ENCODE measurements around the gene NUP42. TPM values are rescaled to one million over a fixed set of nuclear protein-coding genes. Genes with fewer than 3 reads are reported as not detected.

Gene NUP42
- total and polyA plus RNA-seq, 9 of the 15 experiments (the other 6 are each of a cell fraction or from before 2014, with no cell fraction given), result 41.8 to 86.4 (median 71.2) TPM

DNA sequence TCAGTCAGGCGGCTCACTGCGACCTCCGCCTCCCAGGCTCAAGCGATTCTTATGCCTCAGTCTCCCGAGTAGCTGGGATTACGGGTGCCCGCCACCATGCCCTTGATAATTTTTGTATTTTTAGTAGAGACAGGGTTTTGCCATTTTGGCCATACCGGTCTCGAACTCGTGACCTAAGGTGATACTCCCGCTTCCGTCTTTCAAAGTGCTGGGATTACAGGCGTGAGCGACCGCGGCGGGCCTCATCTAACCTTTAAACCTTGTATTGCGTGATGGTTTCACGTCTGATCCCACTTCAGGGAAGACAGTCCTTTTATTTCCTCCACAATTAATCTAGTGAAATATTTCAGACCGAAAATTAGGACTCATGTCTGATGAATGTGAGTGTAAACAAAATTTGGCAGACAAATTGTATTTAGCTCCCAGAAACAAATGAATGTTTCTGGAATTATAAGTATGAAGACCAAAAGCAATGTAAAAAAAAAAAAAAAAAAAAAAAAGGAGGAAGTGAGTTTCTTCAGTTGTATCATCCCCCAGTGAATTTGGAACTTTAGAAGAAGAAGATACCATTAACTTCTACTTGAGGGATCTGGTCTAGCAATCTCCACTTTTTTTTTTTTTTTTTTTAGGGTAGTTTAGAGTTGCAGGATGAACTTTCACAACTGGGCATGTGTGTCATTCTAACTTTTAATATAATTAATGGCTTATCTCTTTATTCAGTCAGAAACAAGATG lies 1.6 kb downstream of the NUP42 start (continued):
- TF ChIP-seq, protein P1, sequence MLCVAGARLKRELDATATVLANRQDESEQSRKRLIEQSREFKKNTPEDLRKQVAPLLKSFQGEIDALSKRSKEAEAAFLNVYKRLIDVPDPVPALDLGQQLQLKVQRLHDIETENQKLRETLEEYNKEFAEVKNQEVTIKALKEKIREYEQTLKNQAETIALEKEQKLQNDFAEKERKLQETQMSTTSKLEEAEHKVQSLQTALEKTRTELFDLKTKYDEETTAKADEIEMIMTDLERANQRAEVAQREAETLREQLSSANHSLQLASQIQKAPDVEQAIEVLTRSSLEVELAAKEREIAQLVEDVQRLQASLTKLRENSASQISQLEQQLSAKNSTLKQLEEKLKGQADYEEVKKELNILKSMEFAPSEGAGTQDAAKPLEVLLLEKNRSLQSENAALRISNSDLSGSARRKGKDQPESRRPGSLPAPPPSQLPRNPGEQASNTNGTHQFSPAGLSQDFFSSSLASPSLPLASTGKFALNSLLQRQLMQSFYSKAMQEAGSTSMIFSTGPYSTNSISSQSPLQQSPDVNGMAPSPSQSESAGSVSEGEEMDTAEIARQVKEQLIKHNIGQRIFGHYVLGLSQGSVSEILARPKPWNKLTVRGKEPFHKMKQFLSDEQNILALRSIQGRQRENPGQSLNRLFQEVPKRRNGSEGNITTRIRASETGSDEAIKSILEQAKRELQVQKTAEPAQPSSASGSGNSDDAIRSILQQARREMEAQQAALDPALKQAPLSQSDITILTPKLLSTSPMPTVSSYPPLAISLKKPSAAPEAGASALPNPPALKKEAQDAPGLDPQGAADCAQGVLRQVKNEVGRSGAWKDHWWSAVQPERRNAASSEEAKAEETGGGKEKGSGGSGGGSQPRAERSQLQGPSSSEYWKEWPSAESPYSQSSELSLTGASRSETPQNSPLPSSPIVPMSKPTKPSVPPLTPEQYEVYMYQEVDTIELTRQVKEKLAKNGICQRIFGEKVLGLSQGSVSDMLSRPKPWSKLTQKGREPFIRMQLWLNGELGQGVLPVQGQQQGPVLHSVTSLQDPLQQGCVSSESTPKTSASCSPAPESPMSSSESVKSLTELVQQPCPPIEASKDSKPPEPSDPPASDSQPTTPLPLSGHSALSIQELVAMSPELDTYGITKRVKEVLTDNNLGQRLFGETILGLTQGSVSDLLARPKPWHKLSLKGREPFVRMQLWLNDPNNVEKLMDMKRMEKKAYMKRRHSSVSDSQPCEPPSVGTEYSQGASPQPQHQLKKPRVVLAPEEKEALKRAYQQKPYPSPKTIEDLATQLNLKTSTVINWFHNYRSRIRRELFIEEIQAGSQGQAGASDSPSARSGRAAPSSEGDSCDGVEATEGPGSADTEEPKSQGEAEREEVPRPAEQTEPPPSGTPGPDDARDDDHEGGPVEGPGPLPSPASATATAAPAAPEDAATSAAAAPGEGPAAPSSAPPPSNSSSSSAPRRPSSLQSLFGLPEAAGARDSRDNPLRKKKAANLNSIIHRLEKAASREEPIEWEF (CRISPR knock-in tag; IDR thresholded peaks at IDR 0.05), result no peak
- TF ChIP-seq BRF1 (IDR thresholded peaks at IDR 0.05; ENCODE audit: borderline replicate concordance, extremely low read depth, insufficient read length), result no peak
- TF ChIP-seq, protein P2, sequence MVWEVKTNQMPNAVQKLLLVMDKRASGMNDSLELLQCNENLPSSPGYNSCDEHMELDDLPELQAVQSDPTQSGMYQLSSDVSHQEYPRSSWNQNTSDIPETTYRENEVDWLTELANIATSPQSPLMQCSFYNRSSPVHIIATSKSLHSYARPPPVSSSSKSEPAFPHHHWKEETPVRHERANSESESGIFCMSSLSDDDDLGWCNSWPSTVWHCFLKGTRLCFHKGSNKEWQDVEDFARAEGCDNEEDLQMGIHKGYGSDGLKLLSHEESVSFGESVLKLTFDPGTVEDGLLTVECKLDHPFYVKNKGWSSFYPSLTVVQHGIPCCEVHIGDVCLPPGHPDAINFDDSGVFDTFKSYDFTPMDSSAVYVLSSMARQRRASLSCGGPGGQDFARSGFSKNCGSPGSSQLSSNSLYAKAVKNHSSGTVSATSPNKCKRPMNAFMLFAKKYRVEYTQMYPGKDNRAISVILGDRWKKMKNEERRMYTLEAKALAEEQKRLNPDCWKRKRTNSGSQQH (CRISPR knock-in tag; IDR thresholded peaks at IDR 0.05), result no peak
- no peak for TF ChIP-seq CHD2 (IDR thresholded peaks at IDR 0.05; ENCODE audit: low read depth, low read length)
- TF ChIP-seq, protein P3, sequence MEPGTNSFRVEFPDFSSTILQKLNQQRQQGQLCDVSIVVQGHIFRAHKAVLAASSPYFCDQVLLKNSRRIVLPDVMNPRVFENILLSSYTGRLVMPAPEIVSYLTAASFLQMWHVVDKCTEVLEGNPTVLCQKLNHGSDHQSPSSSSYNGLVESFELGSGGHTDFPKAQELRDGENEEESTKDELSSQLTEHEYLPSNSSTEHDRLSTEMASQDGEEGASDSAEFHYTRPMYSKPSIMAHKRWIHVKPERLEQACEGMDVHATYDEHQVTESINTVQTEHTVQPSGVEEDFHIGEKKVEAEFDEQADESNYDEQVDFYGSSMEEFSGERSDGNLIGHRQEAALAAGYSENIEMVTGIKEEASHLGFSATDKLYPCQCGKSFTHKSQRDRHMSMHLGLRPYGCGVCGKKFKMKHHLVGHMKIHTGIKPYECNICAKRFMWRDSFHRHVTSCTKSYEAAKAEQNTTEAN (CRISPR knock-in tag; IDR thresholded peaks at IDR 0.05), result no peak
- no peak for TF ChIP-seq STAG1 (CRISPR knock-in tag; IDR thresholded peaks at IDR 0.05; ENCODE audit: borderline replicate concordance)
- no peak for TF ChIP-seq HNRNPL (IDR thresholded peaks at IDR 0.05; ENCODE audit: low read depth, low read length)
- no peak for TF ChIP-seq GTF2A2 (tag; IDR thresholded peaks at IDR 0.05)
- no peak for TF ChIP-seq RBM14 (IDR thresholded peaks at IDR 0.05; ENCODE audit: borderline replicate concordance, insufficient read depth, low read depth, low read length)
- no peak for TF ChIP-seq TEAD4 (IDR thresholded peaks at IDR 0.05; ENCODE audit: low read length)
- TF ChIP-seq TEAD4 (CRISPR knock-in tag; IDR thresholded peaks at IDR 0.05; ENCODE audit: borderline replicate concordance), result no peak
- TF ChIP-seq, protein P4, sequence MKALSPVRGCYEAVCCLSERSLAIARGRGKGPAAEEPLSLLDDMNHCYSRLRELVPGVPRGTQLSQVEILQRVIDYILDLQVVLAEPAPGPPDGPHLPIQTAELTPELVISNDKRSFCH (CRISPR knock-in tag; IDR thresholded peaks at IDR 0.05), result no peak
- TF ChIP-seq, protein P4 (tag; IDR thresholded peaks at IDR 0.05), result 0 out of 2 replicates have a peak, but pooled peaks have one; percentile 20
- TF ChIP-seq ETV6 (IDR thresholded peaks at IDR 0.05; ENCODE audit: borderline replicate concordance in 1 of 2, low read depth in 2 of 2, low read length in 1 of 2), result no peak
- no peak for TF ChIP-seq ETV6 (CRISPR knock-in tag; IDR thresholded peaks at IDR 0.05; ENCODE audit: borderline replicate concordance)
- peak in 1 of 2 experiments; percentile 13; a peak in 1 of 4 replicates for TF ChIP-seq MAZ (CRISPR knock-in tag; conservative IDR thresholded peaks at IDR 0.05 in 1 of 2, IDR thresholded peaks at IDR 0.05 in 1 of 2)
- TF ChIP-seq STAT5A (IDR thresholded peaks at IDR 0.05; ENCODE audit: borderline replicate concordance, low read length), result no peak
- no peak for TF ChIP-seq EP400 (IDR thresholded peaks at IDR 0.05)
- 0 out of 2 replicates have a peak, but pooled peaks have one; percentile 33 for TF ChIP-seq SUPT5H (IDR thresholded peaks at IDR 0.05)
